Measurements from ENCODE around the gene SYNPO.

The SYNPO gene

DNA sequence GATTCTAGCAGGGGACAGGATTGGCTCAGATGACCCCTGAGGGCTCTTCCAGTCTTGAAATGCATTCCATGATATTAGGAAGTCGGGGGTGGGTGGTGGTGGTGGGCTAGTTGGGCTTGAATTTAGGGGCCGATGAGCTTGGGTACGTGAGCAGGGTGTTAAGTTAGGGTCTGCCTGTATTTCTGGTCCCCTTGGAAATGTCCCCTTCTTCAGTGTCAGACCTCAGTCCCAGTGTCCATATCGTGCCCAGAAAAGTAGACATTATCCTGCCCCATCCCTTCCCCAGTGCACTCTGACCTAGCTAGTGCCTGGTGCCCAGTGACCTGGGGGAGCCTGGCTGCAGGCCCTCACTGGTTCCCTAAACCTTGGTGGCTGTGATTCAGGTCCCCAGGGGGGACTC, 17.7 kb downstream of the SYNPO start:
- no peak for DNase-seq (ENCODE audit: low spot score)

DNA sequence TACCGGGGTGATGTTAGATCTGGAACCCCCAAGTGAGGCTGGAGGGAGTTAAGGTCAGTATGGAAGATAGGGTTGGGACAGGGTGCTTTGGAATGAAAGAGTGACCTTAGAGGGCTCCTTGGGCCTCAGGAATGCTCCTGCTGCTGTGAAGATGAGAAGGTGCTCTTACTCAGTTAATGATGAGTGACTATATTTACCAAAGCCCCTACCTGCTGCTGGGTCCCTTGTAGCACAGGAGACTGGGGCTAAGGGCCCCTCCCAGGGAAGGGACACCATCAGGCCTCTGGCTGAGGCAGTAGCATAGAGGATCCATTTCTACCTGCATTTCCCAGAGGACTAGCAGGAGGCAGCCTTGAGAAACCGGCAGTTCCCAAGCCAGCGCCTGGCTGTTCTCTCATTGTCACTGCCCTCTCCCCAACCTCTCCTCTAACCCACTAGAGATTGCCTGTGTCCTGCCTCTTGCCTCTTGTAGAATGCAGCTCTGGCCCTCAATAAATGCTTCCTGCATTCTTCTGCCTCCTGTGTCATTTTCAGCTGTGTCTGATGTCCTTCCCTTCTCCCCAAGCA, 18.3 kb downstream of the SYNPO start:
- DNase-seq (ENCODE audit: low spot score): no peak

DNA sequence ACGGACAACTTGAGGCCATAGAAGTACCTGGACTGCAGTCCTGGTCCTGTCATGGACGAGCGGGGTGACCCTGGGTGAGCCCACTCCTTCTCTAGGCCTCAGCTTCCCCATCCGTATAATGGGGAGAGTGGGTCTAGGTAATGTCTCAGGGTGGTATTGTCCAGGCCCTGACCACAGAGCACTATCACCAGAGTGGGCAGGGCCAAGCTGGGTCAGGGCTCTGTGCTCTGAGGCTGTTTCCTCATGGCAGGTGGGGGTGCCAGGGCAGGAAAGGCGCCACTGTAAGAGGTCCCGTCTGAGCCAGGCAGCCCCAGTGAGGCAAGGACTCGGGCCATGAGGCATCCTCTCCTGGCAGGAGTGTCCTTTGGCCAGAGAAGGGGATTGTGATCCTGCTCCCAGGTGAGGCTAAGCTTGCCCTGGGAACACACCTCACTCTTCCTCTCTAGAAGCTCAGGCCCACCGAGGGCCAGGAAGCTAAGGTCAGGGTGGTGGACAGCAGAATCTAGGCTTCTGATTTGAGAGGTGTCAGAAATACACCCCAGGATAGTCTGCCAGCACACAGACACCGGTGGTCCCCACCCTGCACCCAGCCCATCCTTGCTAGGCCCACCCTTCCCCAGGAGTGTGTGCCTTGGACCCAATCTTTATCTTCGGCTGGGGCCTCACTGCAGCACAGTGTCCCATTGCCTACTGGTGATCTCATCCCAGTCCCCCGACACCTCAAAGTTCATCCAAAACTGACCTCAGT, 19.1 kb downstream of the SYNPO start:
- no peak for DNase-seq (ENCODE audit: low spot score)

- DNase-seq (ENCODE audit: low spot score): no peak
Observed at GRCh38 chr5:150660108-150660831, 19.8 kb downstream of the SYNPO start.

GRCh38 chr5:150661086-150661485, 20.6 kb downstream of the SYNPO start, which contains the start of gene MYOZ3:
Gene MYOZ3 (plus strand): TSS chr5:150661251. CDS start chr5:150662942, 1,691 bp downstream.
- no peak for DNase-seq (ENCODE audit: low spot score)

DNA sequence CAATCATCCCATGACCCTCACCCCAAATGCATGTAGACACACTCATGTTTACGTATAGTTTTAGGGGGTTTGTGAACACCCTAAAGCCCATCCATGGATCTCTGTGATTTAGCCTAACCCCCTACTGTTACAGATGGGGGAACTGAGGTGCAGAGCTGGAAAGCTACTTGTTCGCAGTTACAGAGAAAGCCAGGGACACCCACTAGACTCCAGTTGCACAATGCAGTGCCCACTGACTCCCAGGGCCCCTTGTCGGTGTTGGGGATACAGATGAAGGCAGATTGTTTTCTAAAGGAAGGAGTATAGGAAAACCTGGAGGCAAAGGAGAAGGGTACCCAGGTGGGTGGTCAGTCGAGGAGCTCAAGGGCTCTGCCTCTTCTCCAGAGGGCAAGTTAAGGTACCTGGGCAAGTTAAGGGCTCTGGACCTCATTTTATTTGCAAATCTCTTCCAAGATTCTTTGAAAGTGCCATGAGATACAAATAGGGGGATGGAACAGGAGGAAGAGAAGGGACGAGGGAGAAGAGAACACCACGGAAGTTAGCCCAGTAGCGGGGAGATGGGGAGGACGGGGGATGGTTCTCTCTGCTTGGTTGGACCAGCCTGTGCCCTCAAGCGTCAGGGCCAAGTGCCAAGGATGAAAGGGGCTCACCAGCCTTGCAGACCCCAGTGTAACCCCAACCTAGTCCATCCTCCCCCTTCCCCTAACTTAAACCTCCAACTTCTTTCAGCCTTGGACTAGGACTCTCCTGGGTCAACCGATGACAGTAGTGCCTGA, 21.5 kb downstream of the SYNPO start:
- no peak for DNase-seq (ENCODE audit: low spot score)

GRCh38 chr5:150662731-150663516, 22.5 kb downstream of the SYNPO start:
- DNase-seq (ENCODE audit: low spot score): no peak

DNA sequence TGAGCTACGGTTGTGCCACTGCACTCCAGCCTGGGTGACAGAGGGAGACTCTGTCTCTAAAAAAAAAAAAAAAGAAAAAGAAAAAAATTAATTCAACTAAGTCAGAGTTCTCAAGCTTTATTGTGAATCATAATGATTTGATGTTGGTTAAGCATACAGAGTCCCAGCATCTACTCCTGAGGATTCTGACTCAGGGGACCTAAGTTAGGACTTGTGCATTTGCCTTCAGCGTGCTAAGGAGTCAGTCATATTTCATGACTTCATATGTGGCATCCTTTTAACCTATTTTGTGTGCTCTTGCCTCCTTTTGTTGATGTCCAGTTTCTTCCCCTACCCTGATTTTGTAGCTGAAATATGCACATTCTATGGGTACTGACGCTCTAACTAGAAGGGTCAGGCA, 23.5 kb downstream of the SYNPO start:
- no peak for DNase-seq (ENCODE audit: low spot score)

- no peak for DNase-seq (ENCODE audit: low spot score)
Observed at GRCh38 chr5:150665044-150665443, 24.6 kb downstream of the SYNPO start.

DNA sequence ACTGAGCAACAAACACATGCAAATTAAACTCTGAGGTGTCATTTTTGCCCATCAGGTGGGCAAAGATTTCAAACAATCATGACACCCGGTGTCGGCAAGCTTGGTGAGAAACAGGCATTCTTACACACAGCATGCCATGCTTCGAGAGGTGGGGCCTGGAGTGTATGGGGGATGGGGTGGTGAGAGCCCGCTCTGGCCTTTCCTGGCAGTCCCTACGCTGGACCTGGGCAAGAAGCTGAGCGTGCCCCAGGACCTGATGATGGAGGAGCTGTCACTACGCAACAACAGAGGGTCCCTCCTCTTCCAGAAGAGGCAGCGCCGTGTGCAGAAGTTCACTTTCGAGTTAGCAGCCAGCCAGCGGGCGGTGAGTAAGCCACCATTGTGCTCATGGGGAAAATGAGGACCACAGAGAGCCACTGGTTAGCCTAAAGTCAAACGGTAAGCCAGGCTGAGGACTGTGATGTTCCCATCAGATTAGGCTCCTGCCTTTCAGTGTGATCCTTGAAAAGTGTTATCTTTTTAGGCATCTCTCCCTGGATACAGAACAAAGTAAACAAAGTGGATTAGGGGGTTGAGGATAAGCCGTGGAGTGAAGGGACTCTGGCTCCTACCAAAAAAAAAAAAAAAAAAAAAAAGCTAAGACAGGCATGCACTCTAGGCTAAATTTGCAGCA, 30.0 kb downstream of the SYNPO start:
- DNase-seq (ENCODE audit: low spot score): no peak

GRCh38 chr5:150670948-150671310, 30.5 kb downstream of the SYNPO start:
- no peak for DNase-seq (ENCODE audit: low spot score)

DNA sequence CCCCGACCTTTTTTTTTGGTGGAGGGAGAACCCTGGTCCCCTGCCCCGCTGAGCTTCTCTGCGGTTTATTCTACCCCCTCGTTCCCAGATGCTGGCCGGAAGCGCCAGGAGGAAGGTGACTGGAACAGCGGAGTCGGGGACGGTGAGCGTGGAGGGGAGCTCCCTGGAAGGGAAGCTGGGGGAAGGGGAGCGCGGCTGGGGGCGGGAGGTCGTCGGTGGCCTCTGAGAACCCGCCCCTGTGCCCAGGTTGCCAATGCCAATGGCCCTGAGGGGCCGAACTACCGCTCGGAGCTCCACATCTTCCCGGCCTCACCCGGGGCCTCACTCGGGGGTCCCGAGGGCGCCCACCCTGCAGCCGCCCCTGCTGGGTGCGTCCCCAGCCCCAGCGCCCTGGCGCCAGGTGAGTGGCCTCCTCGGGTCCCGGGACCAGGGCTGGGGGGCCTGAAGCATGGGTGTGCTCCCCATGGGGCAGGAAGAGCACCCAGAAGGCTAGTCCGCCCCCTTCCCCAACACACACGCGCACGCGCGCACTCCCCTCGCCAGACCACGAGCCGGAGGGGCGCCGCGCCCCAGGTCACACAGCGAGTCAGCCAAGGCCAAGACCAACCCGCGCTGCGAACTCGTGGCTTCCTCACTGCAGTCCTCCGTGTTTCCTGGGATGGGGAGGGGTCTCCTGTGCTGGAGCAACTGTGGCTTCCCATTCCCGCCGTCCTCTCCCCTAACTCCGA, 31.2 kb downstream of the SYNPO start:
- no peak for DNase-seq (ENCODE audit: low spot score)

DNA sequence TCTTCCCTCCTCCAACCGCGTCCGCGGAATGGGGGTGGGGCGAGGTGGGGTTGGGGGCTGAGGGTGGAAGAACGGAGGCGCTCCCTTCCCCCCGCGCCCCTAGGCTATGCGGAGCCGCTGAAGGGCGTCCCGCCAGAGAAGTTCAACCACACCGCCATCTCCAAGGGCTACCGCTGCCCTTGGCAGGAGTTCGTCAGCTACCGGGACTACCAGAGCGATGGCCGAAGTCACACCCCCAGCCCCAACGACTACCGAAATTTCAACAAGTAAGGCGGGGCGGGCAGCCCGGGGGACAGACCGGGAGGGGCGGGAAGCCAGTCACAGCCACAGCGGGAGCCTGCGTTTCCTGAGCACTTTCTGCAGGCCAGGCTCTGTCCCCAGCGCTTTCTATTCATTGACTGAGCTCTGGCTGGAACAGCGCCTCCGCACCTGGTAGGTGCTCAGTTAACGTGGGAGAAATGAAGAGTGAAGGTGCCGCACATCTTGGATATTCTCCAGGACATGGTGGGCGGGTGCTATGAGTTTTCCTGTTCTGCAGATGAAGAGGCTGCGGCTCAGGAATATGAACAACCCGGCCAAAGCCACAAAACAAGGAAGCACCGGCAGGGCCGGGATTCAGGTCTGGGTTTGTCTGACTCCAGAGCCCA, 31.9 kb downstream of the SYNPO start:
- DNase-seq (ENCODE audit: low spot score): no peak

- no peak for DNase-seq (ENCODE audit: low spot score)
Observed at GRCh38 chr5:150672884-150673275, 32.4 kb downstream of the SYNPO start.

GRCh38 chr5:150674341-150674821, 33.9 kb downstream of the SYNPO start:
- no peak for DNase-seq (ENCODE audit: low spot score)

- DNase-seq (ENCODE audit: low spot score): no peak
Observed at GRCh38 chr5:150675069-150675468, 34.6 kb downstream of the SYNPO start.

DNA sequence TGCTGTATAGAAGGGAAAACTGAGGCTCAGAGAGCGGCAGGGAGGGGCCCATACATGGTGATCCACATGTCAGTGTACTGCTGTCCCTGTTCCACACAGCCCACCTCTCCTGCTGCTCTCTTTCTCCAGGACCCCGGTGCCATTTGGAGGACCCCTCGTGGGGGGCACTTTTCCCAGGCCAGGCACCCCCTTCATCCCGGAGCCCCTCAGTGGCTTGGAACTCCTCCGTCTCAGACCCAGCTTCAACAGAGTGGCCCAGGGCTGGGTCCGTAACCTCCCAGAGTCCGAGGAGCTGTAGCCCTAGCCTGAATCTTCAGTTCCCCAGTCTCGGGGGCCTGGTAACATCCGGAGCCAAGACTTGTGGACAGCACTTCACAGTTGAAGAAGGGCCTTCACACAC, 36.1 kb downstream of the SYNPO start:
- no peak for DNase-seq (ENCODE audit: low spot score)

GRCh38 chr5:150689120-150689519, 48.7 kb downstream of the SYNPO start:
- DNase-seq (ENCODE audit: low spot score): no peak

GRCh38 chr5:150690760-150691159, 50.3 kb downstream of the SYNPO start:
- DNase-seq (ENCODE audit: low spot score): no peak

GRCh38 chr5:150692276-150692675, 51.8 kb downstream of the SYNPO start:
- DNase-seq (ENCODE audit: low spot score): no peak

All from kidney capillary endothelial cell (primary cell).